OCI-LY7 (cell line): Measurements from ENCODE around the gene AVPI1. TPM values are rescaled to one million over a fixed set of nuclear protein-coding genes. Genes with fewer than 3 reads are reported as not detected.
"Not testable (repeated sequence)": the region's sequence is repeated elsewhere in the genome, so short reads cannot be mapped to it uniquely, and the experiment has no call there.

Source experiments
- BruUV-seq: library from RNA; stranded (reverse); fragments of 400-500 nt; replicated peaks from 2 replicates; lab custom pipeline; 2021; lab: Mats Ljungman, UMichigan
- CTCF ChIA-PET: fragments of 300-600 bp; sonication (Branson Sonifier 250); formaldehyde crosslinking; loops from one replicate; lab custom pipeline; 2022; ENCODE audit warnings: antibody characterized with exemption; ENCODE audit not compliant: unreplicated experiment; lab: Charles Lee
- POLR2A ChIA-PET: fragments of 300-600 bp; sonication (Branson Sonifier 250); formaldehyde crosslinking; loops from one replicate; lab custom pipeline; 2022; ENCODE audit warnings: antibody characterized with exemption; lab: Charles Lee
- DNase-seq: peaks from one replicate; pipeline ENCODE4 v3.0.0-alpha.2; 2015; ENCODE audit warnings: low spot score
- H2AFZ ChIP-seq: fragments of 200-600 bp; sonication (generic), shearing (Covaris generic); 2 replicates; pipeline ENCODE4 v1.6.1; 2014; ENCODE audit warnings: mild to moderate bottlenecking, antibody characterized with exemption, low read length, moderate library complexity
- H3K27ac ChIP-seq: fragments of 200-600 bp; sonication (generic); 2 replicates; pipeline ENCODE4 v1.5.1; 2014; ENCODE audit warnings: mixed run types, low read depth, mild to moderate bottlenecking, moderate library complexity, low read length, inconsistent platforms; ENCODE audit not compliant: poor library complexity, severe bottlenecking
- H3K36me3 ChIP-seq: fragments of 200-600 bp; sonication (generic); 2 replicates; pipeline ENCODE4 v1.6.1; 2014; ENCODE audit warnings: mild to moderate bottlenecking, antibody characterized with exemption, low read length, moderate library complexity, mixed read lengths; ENCODE audit not compliant: insufficient read depth
- H3K4me1 ChIP-seq: fragments of 200-600 bp; sonication (generic); 2 replicates; pipeline ENCODE4 v1.5.1; 2014; ENCODE audit warnings: mild to moderate bottlenecking, low read length; ENCODE audit not compliant: insufficient read depth, poor library complexity, severe bottlenecking
- H3K4me2 ChIP-seq: fragments of 200-600 bp; sonication (generic); 2 replicates; pipeline ENCODE4 v1.6.1; 2014; ENCODE audit warnings: mild to moderate bottlenecking, low read length
- H3K4me3 ChIP-seq: fragments of 200-600 bp; sonication (generic); 2 replicates; pipeline ENCODE4 v1.5.1; 2014; ENCODE audit warnings: mild to moderate bottlenecking, low read depth, low read length; ENCODE audit not compliant: poor library complexity, severe bottlenecking
- H3K79me2 ChIP-seq: fragments of 200-600 bp; sonication (generic); 2 replicates; pipeline ENCODE4 v1.6.1; 2016; ENCODE audit warnings: low read depth, mild to moderate bottlenecking, low read length, moderate library complexity, mixed read lengths; ENCODE audit not compliant: insufficient read depth
- H3K9me2 ChIP-seq: fragments of 200-600 bp; sonication (generic); 2 replicates; pipeline ENCODE4 v1.6.1; 2016; ENCODE audit warnings: mild to moderate bottlenecking, low read length, mixed read lengths; ENCODE audit not compliant: insufficient read depth
- H3K9me3 ChIP-seq: fragments of 200-600 bp; sonication (generic); 2 replicates; pipeline ENCODE4 v1.6.1; 2014; ENCODE audit warnings: mild to moderate bottlenecking, mixed run types, low read length, mixed read lengths
- H4K20me1 ChIP-seq: fragments of 200-600 bp; sonication (generic); 2 replicates; pipeline ENCODE4 v1.6.1; 2014; ENCODE audit warnings: mild to moderate bottlenecking, antibody characterized with exemption, low read length, moderate library complexity, mixed read lengths; ENCODE audit not compliant: insufficient read depth
- CTCF ChIP-seq: fragments of 200-600 bp; sonication (generic); conservative IDR thresholded peaks from 2 replicates; pipeline ENCODE4 v1.5.1; 2014; ENCODE audit warnings: mild to moderate bottlenecking, antibody characterized with exemption, low read length, moderate library complexity, mixed read lengths
- EZH2phosphoT487 ChIP-seq: fragments of 200-600 bp; sonication (generic); IDR thresholded peaks from 2 replicates; pipeline ENCODE4 v1.6.1; 2018; ENCODE audit warnings: low read depth, borderline replicate concordance, mild to moderate bottlenecking, mixed run types, antibody characterized with exemption, low read length, moderate library complexity, mixed read lengths
- intact Hi-C: fragments of 100-400 bp; cut with micrococcal nuclease; formaldehyde crosslinking; loops from one replicate; pipeline ENCODE4 v1.10.0; 2022; ENCODE audit not compliant: unreplicated experiment
- total RNA-seq, 2 experiments: library from RNA; depleted of rRNA in 1 of 2; stranded (reverse); fragments of >200 nt in 1 of 2; shearing (Covaris generic) in 1 of 2; gene quantifications; 2 replicates each; pipeline ENCODE4 v1.2.3, GENCODE V29; 2014 to 2022

Gene AVPI1
- total RNA-seq, 2 experiments from 2014 or later = 3.2 to 4.6 TPM

- BruUV-seq = no TSS peak
- POLR2A ChIA-PET = interaction anchor here (0.6 kb wide), 1 partner anchor 280 kb away, joined by 3 read pairs; no protein-coding TSS in a partner anchor
- CTCF ChIA-PET = interaction anchor here (0.7 to 2.2 kb wide), 5 partner anchors 8 to 51 kb away, joined by 3 to 12 read pairs (median 5); partner anchors contain the start of gene ZFYVE27
- no peaks in the 10 kb centered on the region for H3K79me2 ChIP-seq
- TF ChIP-seq EZH2phosphoT487 (no peak), CTCF (no peak)
- no peaks in the 10 kb centered on the region for H3K9me3 ChIP-seq
- no peaks in the 10 kb centered on the region for H3K36me3 ChIP-seq
- H4K20me1 ChIP-seq = no peaks in the 10 kb centered on the region
- no peak overlapping the region for H3K27ac ChIP-seq
- H3K4me2 ChIP-seq = no peak overlapping the region
- H3K4me1 ChIP-seq = peaks cover 17% of the 10 kb centered on the region
- H2AFZ ChIP-seq = no peak overlapping the region
- no peak overlapping the region for H3K4me3 ChIP-seq
- DNase-seq = no peak
- intact Hi-C loops = loop anchor here (10.0 kb wide), 1 partner anchor 179 kb away; no protein-coding TSS in a partner anchor
- H3K9me2 ChIP-seq = no peaks in the 10 kb centered on the region
Measured at GRCh38 chr10:97685395-97685958, 1.6 kb downstream of the AVPI1 start.

GRCh38 chr10:97684866-97685394, 2.1 kb downstream of the AVPI1 start:
- Histone ChIP-seq H3K4me2 (no peak overlapping the region), H3K4me3 (no peak overlapping the region), H3K36me3 (no peaks in the 10 kb centered on the region), H3K27ac (no peak overlapping the region), H4K20me1 (no peaks in the 10 kb centered on the region), H2AFZ (no peak overlapping the region), H3K4me1 (peaks cover 17% of the 10 kb centered on the region), H3K9me3 (no peaks in the 10 kb centered on the region), H3K79me2 (no peaks in the 10 kb centered on the region), H3K9me2 (no peaks in the 10 kb centered on the region)
- DNase-seq = no peak
- intact Hi-C loops = loop anchor here (10.0 kb wide), 1 partner anchor 180 kb away; no protein-coding TSS in a partner anchor
- ChIA-PET POLR2A (interaction anchor here (0.8 kb wide), 1 partner anchor 45 kb away, joined by 3 read pairs; no protein-coding TSS in a partner anchor), CTCF (no interaction called here)
- TF ChIP-seq CTCF = no peak
- no TSS peak for BruUV-seq

GRCh38 chr10:97684368-97684713, 2.7 kb downstream of the AVPI1 start:
- H4K20me1 ChIP-seq, DNase-seq, H3K27ac ChIP-seq, H3K79me2 ChIP-seq, CTCF ChIA-PET, H3K36me3 ChIP-seq, H3K4me3 ChIP-seq, H3K9me3 ChIP-seq, H2AFZ ChIP-seq, H3K4me2 ChIP-seq, BruUV-seq, H3K9me2 ChIP-seq: not testable (repeated sequence)
- POLR2A ChIA-PET = interaction anchor here (0.6 to 1.0 kb wide), 3 partner anchors 45 to 193 kb away, joined by 3 read pairs; no protein-coding TSS in a partner anchor
- peaks cover 17% of the 10 kb centered on the region for H3K4me1 ChIP-seq
- intact Hi-C loops = loop anchor here (10.0 kb wide), 1 partner anchor 180 kb away; no protein-coding TSS in a partner anchor
